ENCODE measurements around the gene MGAT4B.

MGAT4B gene

GRCh38 chr5:179825655-179826182 lies 19.1 kb upstream of the MGAT4B start:
- no peak for DNase-seq

- no peak for DNase-seq
Measured at GRCh38 chr5:179824745-179825112, 18.1 kb upstream of the MGAT4B start.

GRCh38 chr5:179823937-179824744 lies 17.5 kb upstream of the MGAT4B start:
- DNase-seq, result no peak

GRCh38 chr5:179822444-179822990 lies 15.9 kb upstream of the MGAT4B start:
- peak; percentile 62 for DNase-seq

GRCh38 chr5:179822059-179822432 lies 15.4 kb upstream of the MGAT4B start:
- no peak for DNase-seq

- DNase-seq, result peak; percentile 95
Measured at GRCh38 chr5:179821298-179822058, 14.8 kb upstream of the MGAT4B start.

- peak; percentile 93 for DNase-seq
Measured at GRCh38 chr5:179820483-179821297, 14.0 kb upstream of the MGAT4B start, which contains the start of gene SQSTM1. TSS of gene SQSTM1 (plus strand) at chr5:179820905. CDS start at chr5:179820937, 32 bp downstream.

GRCh38 chr5:179820127-179820482 lies 13.4 kb upstream of the MGAT4B start:
- no peak for DNase-seq

- DNase-seq, result peak; percentile 83
Measured at GRCh38 chr5:179819296-179820126, 12.8 kb upstream of the MGAT4B start.

GRCh38 chr5:179818746-179819295 lies 12.2 kb upstream of the MGAT4B start:
- DNase-seq, result peak; percentile 96

GRCh38 chr5:179817890-179818745 lies 11.5 kb upstream of the MGAT4B start:
- DNase-seq, result no peak

- no peak for DNase-seq
Measured at GRCh38 chr5:179817470-179817840, 10.8 kb upstream of the MGAT4B start.

- no peak for DNase-seq
Measured at GRCh38 chr5:179816796-179817469, 10.3 kb upstream of the MGAT4B start.

GRCh38 chr5:179816401-179816795 lies 9.7 kb upstream of the MGAT4B start:
- no peak for DNase-seq

GRCh38 chr5:179815491-179816249 lies 9.0 kb upstream of the MGAT4B start:
- no peak for DNase-seq

- DNase-seq, result no peak
Measured at GRCh38 chr5:179814090-179814489, 7.4 kb upstream of the MGAT4B start.

- no peak for DNase-seq
Measured at GRCh38 chr5:179812997-179813607, 6.4 kb upstream of the MGAT4B start.

- no peak for DNase-seq
Measured at GRCh38 chr5:179812135-179812825, 5.6 kb upstream of the MGAT4B start.
